GM18499 (cell line): ENCODE data around the gene SNX27.

ENCODE experiments used
- ATAC-seq: cut with Tn5 transposase; IDR thresholded peaks from one replicate; pipeline ENCODE4 v1.9.1; 2021; ENCODE audit warnings: moderate number of reproducible peaks; ENCODE audit not compliant: insufficient read depth, unreplicated experiment

Gene SNX27

GRCh38 chr1:151693057-151693651, 81.3 kb downstream of the SNX27 start:
- ATAC-seq, result no peak

GRCh38 chr1:151701515-151701914, 89.7 kb downstream of the SNX27 start:
- ATAC-seq, result no peak

- no peak for ATAC-seq
Observed at GRCh38 chr1:151702936-151703335, 91.1 kb downstream of the SNX27 start.

- ATAC-seq, result no peak
Observed at GRCh38 chr1:151703813-151704212, 92.0 kb downstream of the SNX27 start.

GRCh38 chr1:151704246-151704645, 92.4 kb downstream of the SNX27 start:
- no peak for ATAC-seq

- ATAC-seq, result no peak
Observed at GRCh38 chr1:151705146-151705545, 93.3 kb downstream of the SNX27 start.

GRCh38 chr1:151705753-151706463, 94.1 kb downstream of the SNX27 start:
- no peak for ATAC-seq

GRCh38 chr1:151706464-151707415, 94.9 kb downstream of the SNX27 start:
- ATAC-seq, result no peak

GRCh38 chr1:151707541-151708065, 95.8 kb downstream of the SNX27 start:
- no peak for ATAC-seq

- ATAC-seq, result no peak
Observed at GRCh38 chr1:151708891-151709290, 97.0 kb downstream of the SNX27 start.

GRCh38 chr1:151710187-151710840, 98.5 kb downstream of the SNX27 start:
- no peak for ATAC-seq

- no peak for ATAC-seq
Observed at GRCh38 chr1:151711044-151711800, 99.4 kb downstream of the SNX27 start.

- no peak for ATAC-seq
Observed at GRCh38 chr1:151711951-151712350, 100.1 kb downstream of the SNX27 start.

GRCh38 chr1:151713044-151713443, 101.2 kb downstream of the SNX27 start:
- ATAC-seq, result no peak

GRCh38 chr1:151713874-151714273, 102.0 kb downstream of the SNX27 start:
- no peak for ATAC-seq

GRCh38 chr1:151714820-151715725, 103.2 kb downstream of the SNX27 start:
- no peak for ATAC-seq

- ATAC-seq, result no peak
Observed at GRCh38 chr1:151715726-151716404, 104.0 kb downstream of the SNX27 start.

GRCh38 chr1:151716405-151716762, 104.5 kb downstream of the SNX27 start:
- no peak for ATAC-seq
